ENCODE results near the gene TMEM255B.

TMEM255B gene

DNA sequence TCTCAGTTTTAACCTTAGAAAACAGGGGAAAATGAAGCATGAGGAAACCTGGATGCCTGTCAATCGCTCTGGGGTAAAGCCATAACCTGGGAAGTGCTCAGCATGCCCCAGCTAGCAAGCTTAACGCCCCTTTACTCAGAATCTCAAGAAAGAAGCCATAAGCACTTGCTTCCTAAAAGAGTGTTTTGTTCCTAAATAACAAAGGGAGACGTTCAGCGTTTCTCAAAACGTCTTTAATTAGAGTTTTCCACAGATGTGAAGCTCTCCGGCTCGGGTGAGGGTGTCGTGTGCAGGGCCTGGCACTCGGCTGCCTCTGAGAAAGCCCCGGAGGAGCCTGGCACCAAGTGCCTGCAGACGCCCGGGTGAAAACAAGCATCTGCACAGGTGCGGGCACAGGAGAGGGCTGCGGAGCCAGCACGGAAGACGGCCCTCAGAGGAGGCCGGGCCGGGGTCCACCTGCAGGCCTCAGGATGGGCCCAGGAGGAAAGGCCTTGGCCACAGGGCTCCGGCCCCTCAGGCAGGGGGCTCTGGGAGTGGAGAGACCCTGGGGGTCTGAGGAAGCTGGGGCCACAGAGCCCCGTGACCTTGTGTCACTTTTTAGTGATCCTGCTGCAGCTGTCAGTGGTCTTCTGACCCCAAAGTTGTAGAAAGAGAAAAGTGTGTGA, 98.6 kb downstream of the TMEM255B start:
- H3K27ac Mint-ChIP-seq = peak overlapping the region in 2 of 3 experiments; percentile 27 to 40
- TF ChIP-seq, protein P1, sequence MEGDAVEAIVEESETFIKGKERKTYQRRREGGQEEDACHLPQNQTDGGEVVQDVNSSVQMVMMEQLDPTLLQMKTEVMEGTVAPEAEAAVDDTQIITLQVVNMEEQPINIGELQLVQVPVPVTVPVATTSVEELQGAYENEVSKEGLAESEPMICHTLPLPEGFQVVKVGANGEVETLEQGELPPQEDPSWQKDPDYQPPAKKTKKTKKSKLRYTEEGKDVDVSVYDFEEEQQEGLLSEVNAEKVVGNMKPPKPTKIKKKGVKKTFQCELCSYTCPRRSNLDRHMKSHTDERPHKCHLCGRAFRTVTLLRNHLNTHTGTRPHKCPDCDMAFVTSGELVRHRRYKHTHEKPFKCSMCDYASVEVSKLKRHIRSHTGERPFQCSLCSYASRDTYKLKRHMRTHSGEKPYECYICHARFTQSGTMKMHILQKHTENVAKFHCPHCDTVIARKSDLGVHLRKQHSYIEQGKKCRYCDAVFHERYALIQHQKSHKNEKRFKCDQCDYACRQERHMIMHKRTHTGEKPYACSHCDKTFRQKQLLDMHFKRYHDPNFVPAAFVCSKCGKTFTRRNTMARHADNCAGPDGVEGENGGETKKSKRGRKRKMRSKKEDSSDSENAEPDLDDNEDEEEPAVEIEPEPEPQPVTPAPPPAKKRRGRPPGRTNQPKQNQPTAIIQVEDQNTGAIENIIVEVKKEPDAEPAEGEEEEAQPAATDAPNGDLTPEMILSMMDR (IDR thresholded peaks at IDR 0.05; ENCODE audit: unreplicated experiment in 3 of 3) = no peak
- H3K27me3 Mint-ChIP-seq (ENCODE audit: low read depth) = peaks cover 43% of the 10 kb centered on the region
- peaks cover 52% of the 10 kb centered on the region for H3K4me1 Mint-ChIP-seq
- H3K36me3 Mint-ChIP-seq (ENCODE audit: low read depth) = no peaks in the 10 kb centered on the region
- no peak overlapping the region for H3K4me3 Mint-ChIP-seq
- H3K9me3 Mint-ChIP-seq = no peaks in the 10 kb centered on the region

DNA sequence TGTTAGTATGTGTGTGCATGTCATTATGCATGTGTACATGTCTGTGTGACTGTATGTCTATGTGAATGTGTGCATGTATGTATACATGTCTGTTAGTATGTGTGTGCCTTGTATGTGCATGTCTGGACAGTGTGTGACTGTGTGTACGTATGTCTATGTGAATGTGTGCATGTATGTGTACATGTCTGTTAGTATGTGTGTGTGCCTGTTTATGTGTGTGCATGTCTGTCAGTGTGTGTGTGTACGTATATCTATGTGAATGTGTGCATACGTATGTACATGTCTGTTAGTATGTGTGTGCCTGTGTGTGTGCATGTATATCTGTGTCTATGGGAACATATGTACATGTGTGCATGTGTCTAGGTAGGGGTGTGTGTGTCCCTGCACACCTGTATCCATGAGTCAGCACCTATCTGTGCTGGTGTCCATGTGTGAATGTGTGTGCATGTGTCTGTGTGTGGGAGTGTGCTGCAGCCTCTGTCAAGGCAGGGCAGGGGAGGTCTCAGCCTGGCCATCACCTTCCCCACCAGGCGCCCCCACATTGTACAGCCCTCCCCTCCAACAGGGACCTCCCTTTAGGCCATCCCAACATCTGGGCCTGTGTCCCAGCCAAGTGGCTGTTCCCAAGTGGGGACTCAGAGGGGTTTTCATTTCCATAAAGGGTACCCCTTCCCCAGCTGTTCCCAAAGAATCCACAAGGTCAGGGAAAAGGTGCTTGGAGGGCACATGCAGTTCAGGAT, 100.5 kb downstream of the TMEM255B start:
- H3K36me3 Mint-ChIP-seq (ENCODE audit: low read depth) = no peaks in the 10 kb centered on the region
- H3K27ac Mint-ChIP-seq = peak overlapping the region; percentile 70 to 93 (median 81)
- peaks cover 42% of the 10 kb centered on the region for H3K4me1 Mint-ChIP-seq
- H3K4me3 Mint-ChIP-seq = peak overlapping the region in 2 of 3 experiments; percentile 50 to 61
- H3K9me3 Mint-ChIP-seq = no peaks in the 10 kb centered on the region
- TF ChIP-seq, protein P1 (IDR thresholded peaks at IDR 0.05; ENCODE audit: unreplicated experiment in 3 of 3) = no peak
- H3K27me3 Mint-ChIP-seq (ENCODE audit: low read depth) = peaks cover 44% of the 10 kb centered on the region

DNA sequence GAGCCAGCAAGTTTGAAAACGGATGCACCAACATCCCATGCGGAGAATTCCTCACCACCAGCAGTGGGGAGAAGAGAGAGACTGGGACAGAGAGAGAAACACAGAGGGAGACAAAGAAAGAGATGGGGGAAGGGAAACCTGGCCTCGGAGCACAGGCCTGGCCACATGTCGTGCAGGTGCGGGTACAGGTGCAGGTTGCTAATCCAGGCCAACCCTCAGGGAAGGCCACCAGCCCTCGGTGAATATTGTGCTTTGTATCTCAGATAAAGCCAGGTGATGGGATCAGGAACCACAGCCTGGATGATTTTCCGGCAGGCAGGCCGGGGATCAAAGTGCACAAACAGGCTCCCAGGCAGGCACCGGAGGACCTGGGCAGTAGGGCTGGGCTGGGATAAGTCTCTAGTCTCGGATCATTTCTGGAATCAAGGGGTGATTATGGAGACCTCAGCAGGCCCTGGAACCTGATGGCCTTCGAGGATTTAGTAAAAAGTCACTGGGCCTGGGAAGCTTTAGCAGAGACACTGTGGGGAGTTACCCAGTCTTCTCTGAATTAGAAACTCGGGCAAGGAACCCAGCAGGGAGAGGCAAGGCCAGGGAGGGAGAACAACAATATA, 101.1 kb downstream of the TMEM255B start:
- no peaks in the 10 kb centered on the region for H3K36me3 Mint-ChIP-seq (ENCODE audit: low read depth)

DNA sequence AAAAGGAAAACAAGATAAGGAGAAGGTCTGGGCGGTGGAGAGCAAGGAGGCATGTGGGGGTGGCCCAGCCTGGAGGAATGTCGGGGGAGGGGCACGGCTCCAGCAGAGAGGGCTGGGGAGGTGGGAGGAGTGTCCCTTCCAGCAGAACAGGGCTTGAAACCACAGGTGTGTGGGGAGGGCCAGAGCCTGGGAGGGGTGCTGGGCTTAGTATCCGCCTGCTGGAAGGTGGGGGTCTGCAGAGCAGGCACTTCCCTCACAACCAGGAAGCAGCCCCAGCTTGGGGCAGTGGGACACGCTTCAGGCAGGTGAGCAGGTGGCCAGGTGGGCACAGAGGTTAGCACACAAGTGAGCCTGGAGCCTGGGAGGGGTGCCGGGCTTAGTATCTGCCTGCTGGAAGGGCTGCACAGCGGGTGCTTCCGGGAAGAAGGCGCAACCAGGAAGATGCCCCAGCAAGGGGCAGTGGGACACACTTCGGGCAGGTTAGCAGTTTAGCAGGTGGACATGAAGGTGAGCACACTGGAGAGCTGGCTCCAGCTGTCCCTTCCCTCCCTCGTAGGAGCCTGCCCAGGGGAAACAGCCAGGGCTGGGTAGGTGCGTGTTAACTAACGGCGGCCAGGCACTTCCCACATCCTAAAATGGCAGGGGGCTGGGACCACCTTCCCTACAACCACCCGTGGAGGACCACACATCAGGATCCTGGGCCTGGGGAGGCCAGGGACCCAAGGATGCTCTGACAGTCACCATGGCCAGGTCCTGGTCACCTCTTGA, 101.8 kb downstream of the TMEM255B start:
- peaks cover 58% of the 10 kb centered on the region for H3K27me3 Mint-ChIP-seq (ENCODE audit: low read depth)
- peaks cover 42% of the 10 kb centered on the region for H3K4me1 Mint-ChIP-seq
- no peaks in the 10 kb centered on the region for H3K36me3 Mint-ChIP-seq (ENCODE audit: low read depth)
- H3K9me3 Mint-ChIP-seq = peaks cover 3% of the 10 kb centered on the region
- peak overlapping the region; percentile 81 to 90 (median 85) for H3K4me3 Mint-ChIP-seq
- peak overlapping the region; percentile 72 to 93 (median 81) for H3K27ac Mint-ChIP-seq
- TF ChIP-seq, protein P1 (IDR thresholded peaks at IDR 0.05; ENCODE audit: unreplicated experiment in 3 of 3) = no peak

More for the DNA sequence above, 101.1 kb downstream of the TMEM255B start:
- peaks cover 40% of the 10 kb centered on the region for H3K4me1 Mint-ChIP-seq
- peak overlapping the region; percentile 62 to 72 (median 64) for H3K4me3 Mint-ChIP-seq
- H3K27ac Mint-ChIP-seq = peak overlapping the region; percentile 72 to 93 (median 81)
- H3K27me3 Mint-ChIP-seq (ENCODE audit: low read depth) = peaks cover 51% of the 10 kb centered on the region
- no peaks in the 10 kb centered on the region for H3K9me3 Mint-ChIP-seq
- TF ChIP-seq, protein P1 (IDR thresholded peaks at IDR 0.05; ENCODE audit: unreplicated experiment in 3 of 3) = no peak

DNA sequence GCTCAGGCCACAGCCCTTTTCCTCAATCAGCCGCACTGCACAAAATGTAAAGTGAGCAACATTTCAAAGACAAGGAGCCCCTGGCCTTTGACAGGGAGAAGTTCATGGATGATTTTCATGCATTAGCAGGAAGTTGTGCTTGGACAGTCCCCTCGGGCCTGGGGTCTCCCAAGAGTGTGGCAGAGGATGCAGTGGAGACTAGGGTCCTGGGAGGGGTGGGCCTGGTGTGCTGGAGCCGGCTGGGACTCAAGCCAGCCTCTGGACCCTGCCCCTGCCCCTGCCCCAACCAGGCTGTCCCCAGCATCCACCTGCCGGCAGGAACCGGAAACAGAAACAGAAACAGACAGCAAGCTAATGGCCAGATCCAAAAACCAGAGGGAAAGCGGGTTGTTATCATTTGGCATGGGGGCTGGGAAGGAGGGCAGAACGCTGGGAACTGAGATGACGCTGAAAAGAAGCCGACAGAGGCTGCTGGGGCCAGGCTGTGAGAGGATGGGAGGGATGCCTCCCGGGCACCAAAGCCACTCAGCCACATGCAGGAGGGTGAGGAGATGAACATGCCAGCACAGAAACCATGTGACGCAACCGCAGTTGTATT, 102.5 kb downstream of the TMEM255B start:
- Mint-ChIP-seq H3K27ac (peak overlapping the region in 2 of 3 experiments; percentile 35 to 41), H3K4me1 (peaks cover 45% of the 10 kb centered on the region), H3K9me3 (peaks cover 5% of the 10 kb centered on the region), H3K27me3 (ENCODE audit: low read depth) (peaks cover 64% of the 10 kb centered on the region), H3K36me3 (ENCODE audit: low read depth) (no peaks in the 10 kb centered on the region), H3K4me3 (peak overlapping the region; percentile 81 to 90 (median 85))
- TF ChIP-seq, protein P1 (IDR thresholded peaks at IDR 0.05; ENCODE audit: unreplicated experiment in 3 of 3) = no peak

All from nephron (organoid).